Fibroblast of lung (primary cell): ENCODE data around the gene AMBP. TPM values are rescaled to one million over a fixed set of nuclear protein-coding genes. Genes with fewer than 3 reads are reported as not detected.

ENCODE experiments used
- DNase-seq, 2 donors: peaks; one replicate each; pipeline versions ENCODE4 v3.0.0 to v3.0.0-alpha.2; 2010; ENCODE audit warnings: low read depth in 2 of 2
- H2AFZ ChIP-seq: 2 replicates; pipeline ENCODE4 v1.5.1; 2012; ENCODE audit warnings: low read length, control low read depth, inconsistent platforms
- H3K27ac ChIP-seq: 2 replicates; pipeline ENCODE4 v1.5.1; 2011; ENCODE audit warnings: low read length, control low read depth; ENCODE audit not compliant: insufficient read depth
- H3K27me3 ChIP-seq: 2 replicates; pipeline ENCODE4 v1.5.1; 2011; ENCODE audit warnings: mild to moderate bottlenecking, low read length; ENCODE audit not compliant: control insufficient read depth, insufficient read depth
- H3K36me3 ChIP-seq: 2 replicates; pipeline ENCODE4 v1.5.1; 2011; ENCODE audit warnings: low read length; ENCODE audit not compliant: control insufficient read depth, insufficient read depth
- H3K4me1 ChIP-seq: 2 replicates; pipeline ENCODE4 v1.5.1; 2011; ENCODE audit warnings: low read length; ENCODE audit not compliant: control insufficient read depth, insufficient read depth; ENCODE audit errors: extremely low read depth
- H3K4me2 ChIP-seq: 2 replicates; pipeline ENCODE4 v1.5.1; 2011; ENCODE audit warnings: low read length, control low read depth; ENCODE audit not compliant: insufficient read depth; ENCODE audit errors: extremely low read depth
- H3K4me3 ChIP-seq, 4 experiments: fragments of 200-600 bp in 1 of 4; sonication (generic) in 1 of 4; replicated peaks in 1 of 4; 2 replicates each; pipeline ENCODE4 v1.5.1; 2011 to 2016; ENCODE audit warnings: low read length in 4 of 4, low read depth in 3 of 4, mild to moderate bottlenecking in 3 of 4, control low read depth in 2 of 4, inconsistent platforms in 1 of 4, mixed read lengths in 1 of 4; ENCODE audit not compliant: insufficient read depth in 1 of 4; ENCODE audit errors: control extremely low read depth in 1 of 4
- H3K79me2 ChIP-seq: 2 replicates; pipeline ENCODE4 v1.5.1; 2012; ENCODE audit warnings: mild to moderate bottlenecking, low read length, inconsistent platforms; ENCODE audit not compliant: control insufficient read depth, insufficient read depth
- H3K9ac ChIP-seq: 2 replicates; pipeline ENCODE4 v1.5.1; 2011; ENCODE audit warnings: mild to moderate bottlenecking, low read length, control low read depth; ENCODE audit not compliant: insufficient read depth
- H3K9me3 ChIP-seq: 2 replicates; pipeline ENCODE4 v1.5.1; 2012; ENCODE audit warnings: low read depth, low read length; ENCODE audit not compliant: control insufficient read depth, insufficient read depth
- H4K20me1 ChIP-seq: 2 replicates; pipeline ENCODE4 v1.5.1; 2011; ENCODE audit warnings: low read length; ENCODE audit not compliant: control insufficient read depth, insufficient read depth; ENCODE audit errors: extremely low read depth
- EZH2 ChIP-seq: IDR thresholded peaks from 2 replicates; pipeline ENCODE4 v1.5.1; 2012; ENCODE audit warnings: low read length, control low read depth, mild to moderate bottlenecking; ENCODE audit errors: missing control alignments
- polyA plus RNA-seq, 2 donors: library from polyadenylated mRNA; depleted of rRNA in 1 of 2; stranded (reverse) in 1 of 2; unstranded in 1 of 2; fragments of >200 nt; gene quantifications; 2 replicates each; pipeline ENCODE4 v1.2.1, GENCODE V29; 2011 to 2012; ENCODE audit warnings: missing spikeins in 1 of 2
- total RNA-seq: library from RNA; depleted of rRNA; stranded (reverse); fragments of >200 nt; gene quantifications from 2 replicates; pipeline ENCODE4 v1.2.1, GENCODE V29; 2014
- TF ChIP-seq, protein P1 (sequence below), 2 donors: IDR thresholded peaks in 1 of 2; conservative IDR thresholded peaks in 1 of 2; 1 replicate in 1 of 2; 2 replicates in 1 of 2; pipeline ENCODE4 v1.5.1; 2011 to 2012; ENCODE audit warnings: low read length in 2 of 2, control low read depth in 1 of 2, inconsistent platforms in 1 of 2, low read depth in 1 of 2, mild to moderate bottlenecking in 1 of 2

Gene AMBP
- total and polyA plus RNA-seq, 2 donors (not counting 1 experiment from before 2014, with no cell fraction given) = 0.07 to 0.17 TPM

DNA sequence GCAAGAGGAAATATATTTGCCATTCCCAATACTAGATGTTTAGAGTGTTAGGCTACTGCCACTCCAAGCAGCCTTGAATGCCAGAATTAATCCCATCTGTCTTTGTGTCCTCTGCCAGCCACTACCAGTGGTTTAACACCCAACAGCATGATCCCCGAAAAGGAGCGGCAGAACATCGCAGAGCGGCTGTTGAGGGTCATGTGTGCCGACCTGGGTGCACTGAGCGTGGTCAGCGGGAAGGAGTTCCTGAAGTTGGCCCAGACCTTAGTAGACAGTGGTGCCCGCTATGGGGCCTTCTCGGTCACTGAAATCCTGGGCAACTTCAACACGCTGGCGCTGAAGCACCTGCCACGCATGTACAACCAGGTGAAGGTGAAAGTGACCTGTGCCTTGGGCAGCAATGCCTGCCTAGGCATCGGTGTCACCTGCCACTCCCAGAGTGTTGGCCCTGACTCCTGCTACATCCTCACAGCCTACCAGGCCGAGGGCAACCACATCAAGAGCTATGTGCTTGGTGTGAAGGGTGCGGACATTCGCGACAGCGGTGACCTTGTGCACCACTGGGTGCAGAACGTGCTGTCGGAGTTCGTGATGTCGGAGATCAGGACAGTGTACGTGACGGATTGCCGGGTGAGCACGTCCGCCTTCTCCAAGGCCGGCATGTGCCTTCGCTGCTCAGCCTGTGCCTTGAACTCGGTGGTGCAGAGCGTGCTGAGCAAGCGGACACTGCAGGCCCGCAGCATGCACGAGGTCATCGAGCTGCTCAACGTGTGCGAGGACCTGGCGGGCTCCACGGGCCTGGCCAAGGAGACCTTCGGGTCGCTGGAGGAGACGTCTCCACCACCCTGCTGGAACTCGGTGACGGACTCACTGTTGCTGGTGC lies 29.3 kb downstream of the AMBP start:
- Histone ChIP-seq H3K79me2 (no peaks in the 10 kb centered on the region), H4K20me1 (no peaks in the 10 kb centered on the region), H3K27ac (no peak overlapping the region), H3K27me3 (no peaks in the 10 kb centered on the region), H3K9ac (no peak overlapping the region), H3K4me3 (no peak overlapping the region), H3K36me3 (peaks cover 25% of the 10 kb centered on the region), H3K4me1 (no peaks in the 10 kb centered on the region), H2AFZ (no peak overlapping the region), H3K9me3 (no peaks in the 10 kb centered on the region), H3K4me2 (no peak overlapping the region)
- TF ChIP-seq, protein P1, sequence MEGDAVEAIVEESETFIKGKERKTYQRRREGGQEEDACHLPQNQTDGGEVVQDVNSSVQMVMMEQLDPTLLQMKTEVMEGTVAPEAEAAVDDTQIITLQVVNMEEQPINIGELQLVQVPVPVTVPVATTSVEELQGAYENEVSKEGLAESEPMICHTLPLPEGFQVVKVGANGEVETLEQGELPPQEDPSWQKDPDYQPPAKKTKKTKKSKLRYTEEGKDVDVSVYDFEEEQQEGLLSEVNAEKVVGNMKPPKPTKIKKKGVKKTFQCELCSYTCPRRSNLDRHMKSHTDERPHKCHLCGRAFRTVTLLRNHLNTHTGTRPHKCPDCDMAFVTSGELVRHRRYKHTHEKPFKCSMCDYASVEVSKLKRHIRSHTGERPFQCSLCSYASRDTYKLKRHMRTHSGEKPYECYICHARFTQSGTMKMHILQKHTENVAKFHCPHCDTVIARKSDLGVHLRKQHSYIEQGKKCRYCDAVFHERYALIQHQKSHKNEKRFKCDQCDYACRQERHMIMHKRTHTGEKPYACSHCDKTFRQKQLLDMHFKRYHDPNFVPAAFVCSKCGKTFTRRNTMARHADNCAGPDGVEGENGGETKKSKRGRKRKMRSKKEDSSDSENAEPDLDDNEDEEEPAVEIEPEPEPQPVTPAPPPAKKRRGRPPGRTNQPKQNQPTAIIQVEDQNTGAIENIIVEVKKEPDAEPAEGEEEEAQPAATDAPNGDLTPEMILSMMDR (conservative IDR thresholded peaks at IDR 0.05 in 1 of 2, IDR thresholded peaks at IDR 0.05 in 1 of 2; ENCODE audit: low read depth in 1 of 2, low read length in 2 of 2) = no peak
- TF ChIP-seq EZH2 = no peak
- no peak for DNase-seq

DNA sequence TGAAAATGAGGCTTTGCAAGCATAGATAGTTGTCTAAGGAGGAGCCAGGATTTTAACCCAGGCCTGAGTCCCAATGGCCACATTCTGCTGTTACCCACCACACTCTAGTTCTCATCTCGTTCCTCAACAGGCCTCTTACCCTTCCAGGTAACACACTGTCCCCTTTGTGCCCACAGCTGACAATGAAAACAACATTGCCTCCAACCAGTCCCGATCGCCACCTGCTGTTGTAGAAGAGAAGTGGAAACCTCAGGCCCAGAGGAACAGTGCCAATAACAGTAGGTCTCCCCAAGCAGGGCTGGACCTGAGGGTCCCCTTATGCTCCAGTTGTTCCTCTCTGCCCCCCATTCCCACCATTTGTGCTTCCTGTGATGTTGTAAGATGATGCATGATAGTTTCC lies 30.4 kb downstream of the AMBP start:
- no peak overlapping the region for H2AFZ ChIP-seq
- TF ChIP-seq, protein P1 (conservative IDR thresholded peaks at IDR 0.05 in 1 of 2, IDR thresholded peaks at IDR 0.05 in 1 of 2; ENCODE audit: low read depth in 1 of 2, low read length in 2 of 2) = peak in 1 of 2 donors; percentile 40
- TF ChIP-seq EZH2 = no peak
- peaks cover 25% of the 10 kb centered on the region for H3K36me3 ChIP-seq
- no peaks in the 10 kb centered on the region for H3K4me1 ChIP-seq
- H3K4me2 ChIP-seq = no peak overlapping the region
- H3K79me2 ChIP-seq = no peaks in the 10 kb centered on the region
- no peaks in the 10 kb centered on the region for H3K9me3 ChIP-seq
- no peaks in the 10 kb centered on the region for H4K20me1 ChIP-seq
- H3K4me3 ChIP-seq = no peak overlapping the region
- H3K9ac ChIP-seq = no peak overlapping the region
- H3K27ac ChIP-seq = no peak overlapping the region
- no peaks in the 10 kb centered on the region for H3K27me3 ChIP-seq
- DNase-seq = peak in 1 of 2 donors; percentile 5

DNA sequence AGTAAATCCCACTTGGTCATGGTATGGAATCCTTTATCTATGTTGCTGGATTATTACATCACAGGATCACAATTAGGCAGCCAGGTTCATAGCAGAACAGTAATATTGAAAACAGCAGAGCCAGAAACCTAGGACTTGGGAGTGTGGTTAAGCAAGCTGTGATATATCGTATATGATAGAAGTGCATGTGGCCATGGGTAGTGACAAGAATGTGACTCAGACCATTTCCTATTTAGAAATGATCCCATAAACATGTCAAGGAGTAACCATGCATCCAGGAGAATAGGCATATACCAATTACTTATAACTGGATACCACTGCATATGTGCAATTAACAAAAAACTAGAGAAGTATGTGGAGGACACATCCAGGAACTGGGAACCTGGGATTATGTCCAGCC lies 31.2 kb downstream of the AMBP start:
- peak in 1 of 2 donors; percentile 18 for DNase-seq

More for the DNA sequence above, 31.2 kb downstream of the AMBP start:
- Histone ChIP-seq H3K4me1 (no peaks in the 10 kb centered on the region), H3K9ac (no peak overlapping the region), H4K20me1 (no peaks in the 10 kb centered on the region), H3K4me2 (no peak overlapping the region), H3K36me3 (peaks cover 23% of the 10 kb centered on the region), H3K27me3 (no peaks in the 10 kb centered on the region), H3K79me2 (no peaks in the 10 kb centered on the region), H3K27ac (no peak overlapping the region), H3K4me3 (no peak overlapping the region), H2AFZ (no peak overlapping the region), H3K9me3 (no peaks in the 10 kb centered on the region)
- TF ChIP-seq, protein P1 (conservative IDR thresholded peaks at IDR 0.05 in 1 of 2, IDR thresholded peaks at IDR 0.05 in 1 of 2; ENCODE audit: low read depth in 1 of 2, low read length in 2 of 2) = no peak
- no peak for TF ChIP-seq EZH2
